Measurements from ENCODE around the gene ELMO3.
A peak's percentile ranks its signal among the peaks of the same experiment; 100 is the strongest.

The ELMO3 gene

DNA sequence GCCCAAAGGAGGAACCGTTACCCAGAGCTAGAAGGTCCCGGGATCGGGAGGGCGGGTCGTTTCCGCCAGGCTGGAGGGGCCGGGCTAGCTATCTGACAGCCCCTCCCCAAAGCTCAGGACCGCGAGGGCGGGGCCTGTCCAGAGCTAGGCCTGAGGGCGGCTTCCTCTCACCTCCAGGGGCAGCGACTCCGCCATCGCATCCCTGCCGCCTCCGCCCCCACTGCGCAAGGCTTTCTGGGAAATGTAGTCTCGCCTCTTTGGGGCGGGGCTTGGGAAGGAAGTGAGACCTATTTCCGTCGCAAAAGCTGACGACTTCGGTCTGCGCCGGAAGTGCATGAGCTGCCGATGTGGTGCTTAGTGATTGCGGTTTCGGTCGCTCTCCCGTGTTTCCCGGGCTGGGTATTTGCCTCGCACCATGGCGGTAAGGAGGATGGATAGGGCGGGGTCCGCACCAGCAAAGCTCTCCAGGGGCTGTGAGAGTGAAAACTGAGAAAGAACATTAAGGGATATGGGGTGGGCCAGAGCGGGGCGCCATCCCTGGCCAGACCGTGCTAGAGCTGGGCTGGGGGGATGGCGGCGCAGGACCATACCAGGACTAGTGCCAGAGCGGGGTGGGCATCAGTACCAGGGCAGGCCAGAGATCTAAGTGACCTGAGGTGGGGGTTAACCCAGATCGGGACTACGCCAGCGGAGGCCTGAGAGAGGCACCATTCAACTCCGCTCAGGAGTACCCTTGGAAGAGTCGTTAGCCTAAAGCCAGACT lies 28.1 kb downstream of the ELMO3 start, which contains the start of gene TMEM208:
TSS of gene TMEM208 (plus strand) at position 327 of the 763 bp plus-strand sequence. CDS start at position 416, 89 bp downstream.
- DNase-seq, result peak; percentile 98

DNA sequence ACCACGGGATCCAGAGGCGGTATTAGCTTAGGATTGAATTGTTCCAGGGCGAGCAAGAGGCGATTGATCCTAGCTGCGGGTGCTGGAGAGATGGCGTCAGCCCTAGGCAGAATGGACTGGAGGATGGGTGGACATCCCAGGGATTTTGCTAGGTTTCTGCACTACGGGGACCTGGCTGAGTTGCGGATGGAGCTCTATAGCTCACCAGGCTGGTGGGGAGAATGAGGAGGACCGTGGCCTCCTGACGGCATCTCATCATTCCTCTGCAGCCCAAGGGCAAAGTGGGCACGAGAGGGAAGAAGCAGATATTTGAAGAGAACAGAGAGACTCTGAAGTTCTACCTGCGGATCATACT lies 28.6 kb downstream of the ELMO3 start:
- no peak for DNase-seq

DNA sequence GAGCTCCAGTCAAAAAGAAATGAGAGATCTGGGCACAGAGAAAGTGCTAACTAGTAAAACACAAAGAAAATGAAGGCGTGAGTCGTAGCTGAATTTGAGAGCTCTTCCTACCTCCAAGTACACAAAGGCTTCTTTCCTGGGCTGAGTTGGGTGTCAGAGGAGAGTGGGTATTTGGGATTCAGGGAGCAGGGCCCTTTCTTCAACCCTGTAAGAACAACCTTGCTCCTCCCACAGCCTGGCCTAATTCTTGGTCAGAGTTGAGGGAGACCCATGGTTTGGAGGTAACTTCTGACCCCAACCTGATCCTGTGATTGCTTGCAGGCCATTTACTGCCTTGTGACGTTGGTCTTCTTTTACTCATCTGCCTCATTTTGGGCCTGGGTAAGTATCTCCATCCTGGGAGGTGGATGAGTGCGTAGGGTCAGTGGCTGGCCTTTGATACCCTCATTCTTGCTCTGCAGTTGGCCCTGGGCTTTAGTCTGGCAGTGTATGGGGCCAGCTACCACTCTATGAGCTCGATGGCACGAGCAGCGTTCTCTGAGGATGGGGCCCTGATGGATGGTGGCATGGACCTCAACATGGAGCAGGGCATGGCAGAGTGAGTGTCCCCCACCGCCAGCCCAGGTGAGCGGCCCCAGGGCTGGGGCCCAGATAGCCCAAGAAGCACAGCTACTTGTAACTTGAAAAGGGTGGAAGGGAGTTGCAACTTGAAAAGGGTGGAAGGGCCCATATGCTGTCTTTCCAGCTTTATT lies 29.3 kb downstream of the ELMO3 start:
- no peak for DNase-seq

DNA sequence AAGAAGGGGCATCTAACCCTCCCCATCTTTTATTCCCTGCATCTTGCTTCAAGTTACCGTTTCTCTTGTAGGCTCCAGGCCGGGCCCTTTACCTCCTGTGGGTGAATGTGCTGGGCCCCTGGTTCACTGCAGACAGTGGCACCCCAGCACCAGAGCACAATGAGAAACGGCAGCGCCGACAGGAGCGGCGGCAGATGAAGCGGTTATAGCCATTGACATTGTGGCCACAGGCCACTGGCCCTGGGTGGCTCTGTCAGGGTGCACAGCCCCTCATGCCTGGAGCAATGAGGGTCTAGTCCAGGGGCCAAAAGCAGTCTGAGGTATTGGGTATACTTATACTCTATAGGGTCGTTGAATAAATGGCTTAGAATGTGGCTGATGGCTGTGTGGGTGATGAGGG lies 30.0 kb downstream of the ELMO3 start:
- no peak for DNase-seq

DNA sequence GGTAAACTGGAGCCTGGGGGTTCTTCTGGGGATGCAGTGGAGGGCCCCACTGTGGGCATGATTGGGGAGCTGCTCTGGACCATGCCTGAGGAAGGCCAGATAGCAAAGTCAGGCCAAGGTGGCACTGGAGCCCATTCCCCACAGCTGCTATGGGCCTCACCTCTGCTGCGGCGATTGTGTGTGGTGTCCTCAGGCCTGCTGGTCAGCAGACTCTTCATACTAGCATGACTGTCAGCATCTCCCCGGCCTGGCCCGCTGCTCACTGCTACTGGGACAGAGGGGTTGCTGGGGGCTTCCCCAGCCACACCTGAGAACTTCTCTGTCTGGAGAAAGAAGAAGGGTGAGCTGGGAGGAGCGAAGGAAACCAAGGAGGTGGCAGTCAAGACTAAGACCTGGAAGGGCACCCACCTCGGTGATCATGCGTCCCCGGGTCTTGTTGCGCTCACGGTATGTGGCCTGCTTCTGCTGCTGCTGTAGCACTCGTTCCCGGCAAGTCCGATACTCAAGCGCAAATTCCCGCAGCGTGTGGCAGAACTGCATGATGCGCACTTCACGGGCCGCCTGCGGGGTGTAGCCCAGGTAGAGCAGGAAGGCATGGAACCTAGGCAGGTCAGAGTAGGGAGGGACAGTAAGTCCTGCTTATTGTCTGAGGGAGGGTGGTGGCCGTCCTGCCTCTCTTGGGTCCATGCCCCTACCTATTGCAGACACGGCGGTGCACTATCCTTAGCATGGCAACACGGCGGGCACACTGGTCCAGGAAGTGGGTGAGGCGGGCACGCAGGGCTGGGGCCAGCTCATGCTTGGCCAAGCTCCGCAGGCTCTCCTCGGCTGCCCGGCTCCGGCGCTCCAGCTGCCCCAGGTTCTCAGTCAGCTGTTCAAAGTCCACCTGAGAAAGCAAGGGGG lies 31.2 kb downstream of the ELMO3 start:
- DNase-seq, result no peak

DNA sequence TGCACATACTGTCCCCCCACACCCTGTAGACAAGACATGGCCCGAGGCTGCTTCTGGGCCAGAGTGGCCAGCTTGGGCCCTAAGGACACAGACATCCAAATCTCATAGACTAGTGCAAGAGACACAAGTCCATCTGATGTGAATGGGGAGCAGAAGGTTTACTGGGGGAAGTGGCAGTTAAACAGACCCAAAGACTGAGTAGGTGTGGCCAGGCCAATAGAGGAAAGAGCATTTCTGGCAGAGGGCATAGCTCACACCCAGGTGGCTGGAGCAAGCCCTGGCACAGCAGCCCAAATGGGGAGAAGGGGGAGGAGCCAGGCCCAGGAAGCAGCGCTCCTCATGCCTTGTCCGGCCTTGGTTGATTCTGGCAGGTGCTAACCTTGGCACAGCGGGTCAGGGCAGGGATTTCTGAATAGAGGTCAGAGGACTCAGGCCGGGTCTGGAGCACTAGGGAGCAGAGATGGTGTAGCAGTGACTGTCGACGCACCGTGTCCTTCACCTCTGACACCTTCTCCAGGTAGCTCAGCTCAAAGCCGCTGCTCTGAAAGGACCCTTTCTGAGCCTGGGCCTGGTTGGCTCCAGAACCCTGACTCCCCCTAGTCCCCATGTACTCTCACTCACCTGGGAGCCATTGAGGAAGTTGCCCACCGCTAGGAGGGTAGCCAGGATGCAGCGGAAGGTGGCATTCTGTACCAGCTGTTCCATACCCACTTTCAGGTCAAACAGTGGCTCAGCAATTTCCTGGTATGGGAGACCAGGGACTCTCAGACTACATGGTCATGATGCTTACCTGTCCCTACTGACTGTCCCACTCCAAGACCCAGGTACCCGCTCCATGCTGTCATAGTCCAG lies 32.1 kb downstream of the ELMO3 start:
- no peak for DNase-seq

DNA sequence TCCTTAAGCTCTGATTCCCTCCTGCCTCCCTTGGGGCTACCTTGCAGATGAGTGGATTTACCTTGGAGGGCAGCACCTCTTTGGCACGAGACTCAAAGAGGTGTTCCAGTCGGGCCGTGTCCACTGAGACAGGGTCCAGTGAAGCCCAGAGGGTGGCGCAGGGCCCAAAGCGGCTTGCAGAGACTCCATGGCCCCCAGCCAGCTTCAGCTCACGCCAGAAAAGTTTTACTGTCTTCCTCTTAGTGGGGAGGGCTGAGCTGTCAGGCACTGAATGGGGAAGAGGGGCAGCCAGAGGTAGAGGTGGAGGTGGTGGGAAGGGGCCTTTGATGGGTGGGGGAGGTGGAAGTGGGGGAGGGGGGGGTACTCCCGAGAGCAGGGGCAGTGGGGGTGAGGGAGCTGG lies 34.7 kb downstream of the ELMO3 start:
- no peak for DNase-seq

DNA sequence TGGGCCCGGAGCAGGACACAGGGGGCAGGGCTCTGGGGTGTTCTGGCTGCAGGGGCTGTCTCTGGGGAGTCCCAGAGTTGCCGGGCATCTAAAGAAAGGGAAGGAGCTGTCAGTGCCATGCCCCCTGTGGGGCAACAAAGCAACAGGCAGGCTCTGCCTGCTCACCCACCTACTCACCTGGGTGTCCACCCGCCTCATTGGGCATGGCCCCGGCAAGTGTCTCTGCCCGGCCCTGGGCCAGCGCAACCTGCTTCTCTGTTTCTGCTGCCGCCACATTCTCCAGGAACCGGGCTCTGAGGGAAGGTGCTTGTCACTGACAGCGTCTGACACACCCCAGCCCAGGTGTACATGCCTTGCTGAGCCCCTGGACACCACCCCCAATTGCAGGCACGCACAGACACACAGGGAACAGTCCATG lies 35.3 kb downstream of the ELMO3 start:
- DNase-seq, result no peak

DNA sequence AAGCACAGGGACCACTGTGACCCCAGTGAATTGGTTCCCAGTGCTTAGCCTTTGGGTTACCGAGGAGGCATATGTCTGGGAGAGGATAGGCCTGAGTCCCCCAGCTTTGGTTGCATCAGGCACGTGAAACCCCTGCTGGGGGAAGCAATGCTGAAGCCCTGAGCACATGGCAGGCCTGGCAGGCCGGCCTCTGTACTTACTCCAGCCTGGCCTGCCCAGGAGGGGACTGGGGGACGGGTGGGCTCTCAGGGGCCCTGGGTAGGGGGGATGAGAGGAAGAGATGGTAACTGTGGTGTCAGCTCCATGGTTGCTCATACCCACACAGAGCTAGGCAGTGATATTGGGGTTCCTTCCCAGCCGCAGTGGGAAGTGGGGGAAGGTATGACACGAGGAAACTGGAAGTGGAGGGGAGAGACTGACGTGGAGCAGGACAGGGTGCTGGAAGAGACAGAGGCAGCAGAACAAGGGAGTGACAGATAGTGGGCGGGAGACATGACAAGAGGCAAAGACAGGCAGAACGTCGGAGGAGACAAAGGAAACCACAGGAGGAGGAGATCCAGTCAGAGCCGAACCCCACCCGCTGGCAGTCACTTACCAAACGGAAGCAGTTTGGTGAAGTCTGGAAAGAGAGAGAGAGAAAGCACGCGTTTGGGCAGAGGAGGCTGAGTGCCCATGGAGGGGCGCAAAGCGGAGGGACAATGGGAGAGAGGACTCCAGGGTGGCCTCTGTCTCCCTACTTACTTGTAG lies 37.1 kb downstream of the ELMO3 start:
- DNase-seq, result peak; percentile 78

DNA sequence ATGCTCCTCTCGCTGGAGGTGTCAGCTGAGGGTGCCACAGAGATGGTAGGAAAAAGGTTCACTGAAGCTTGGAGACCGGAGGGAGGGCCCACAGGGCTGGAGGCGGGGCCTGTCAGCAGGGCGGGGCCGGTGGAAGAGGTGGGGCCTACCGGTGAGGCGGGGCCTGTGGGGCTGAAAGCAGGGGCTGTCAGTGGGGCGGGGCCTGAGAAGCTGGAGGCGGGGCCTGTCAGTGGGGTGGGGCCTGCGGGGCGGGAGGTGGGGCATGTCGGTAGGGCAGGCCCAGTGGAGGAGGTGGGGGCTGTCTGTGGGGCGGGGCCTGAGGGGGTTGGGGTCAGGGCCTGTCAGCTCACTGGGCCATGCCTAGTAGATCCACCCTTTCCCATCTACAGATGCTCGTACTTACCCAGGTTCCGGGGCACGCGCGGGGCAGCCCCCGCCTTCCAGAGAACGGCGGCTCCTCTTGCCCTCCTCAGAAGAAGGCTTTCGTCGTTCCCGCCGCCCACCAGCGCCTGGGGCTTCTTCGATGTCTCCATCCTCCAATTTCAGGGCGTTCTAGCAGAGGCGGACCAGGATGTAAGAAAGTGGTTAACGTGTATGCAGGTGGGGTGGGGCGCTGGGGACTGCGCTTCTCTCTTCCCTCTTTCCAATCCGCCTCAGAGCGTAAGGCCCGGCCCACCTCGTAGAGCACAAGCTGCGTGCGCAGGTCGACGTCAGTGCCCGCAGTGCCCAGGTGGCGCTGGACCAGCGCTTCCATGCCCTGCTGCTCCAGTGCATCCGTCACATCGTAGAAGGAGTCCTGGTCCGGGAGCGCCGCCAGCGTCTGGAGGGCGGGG lies 37.8 kb downstream of the ELMO3 start:
- peak; percentile 86 for DNase-seq

DNA sequence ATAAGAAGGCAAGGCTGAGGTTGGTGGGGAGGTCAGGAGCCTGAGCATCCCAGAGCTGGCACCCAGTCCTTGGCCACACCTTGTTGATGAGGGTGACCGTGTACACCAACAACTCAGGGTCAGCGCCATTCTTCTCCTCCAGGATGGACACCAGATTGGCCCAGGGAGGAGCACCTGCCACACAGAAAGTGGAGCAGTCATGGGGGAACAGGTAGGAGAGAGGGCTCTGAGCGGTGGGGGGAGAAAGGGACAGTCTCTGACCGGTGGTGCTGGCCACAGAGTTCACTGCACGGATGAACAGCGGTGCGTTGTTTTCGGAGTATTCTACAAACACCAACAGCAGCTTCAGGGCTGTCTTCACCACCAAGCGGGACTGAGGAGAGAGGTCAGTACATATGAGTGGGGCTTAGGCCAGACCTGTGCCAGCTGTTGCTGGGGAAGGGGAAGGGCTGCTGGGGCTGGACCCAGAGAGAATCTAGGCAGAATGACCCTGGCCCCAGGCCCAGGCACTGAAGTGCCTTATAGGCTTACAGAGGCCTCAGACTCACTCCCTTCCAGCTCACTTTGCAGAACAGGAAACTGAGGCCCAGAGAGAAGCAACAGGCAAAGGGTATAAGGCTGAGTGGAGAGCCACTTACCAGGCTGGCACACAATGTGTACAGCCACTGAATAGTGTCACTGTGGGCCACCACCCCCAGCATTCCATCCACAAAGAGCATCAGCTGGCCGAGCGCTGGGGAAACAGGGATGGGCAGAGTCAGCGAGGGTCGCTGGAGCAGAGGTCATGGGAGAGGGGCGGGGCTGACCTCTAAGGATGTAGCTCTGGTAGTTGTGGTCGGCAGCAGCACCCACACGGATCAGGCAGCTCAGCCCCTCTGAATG lies 38.7 kb downstream of the ELMO3 start:
- DNase-seq, result no peak

DNA sequence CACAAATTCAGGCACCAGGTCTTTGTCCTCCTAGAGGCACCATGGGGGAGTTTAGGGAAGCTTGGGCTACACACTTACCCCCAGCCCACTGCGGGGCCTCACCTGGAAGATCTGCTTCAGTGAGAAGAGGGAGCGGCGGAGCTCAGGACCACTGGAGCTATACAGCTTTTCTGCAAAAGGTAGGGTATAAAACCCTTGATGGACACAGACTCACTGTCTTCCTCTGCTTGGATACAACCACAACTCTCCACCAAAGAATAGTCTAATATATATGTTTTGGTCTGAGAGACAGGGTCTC lies 39.3 kb downstream of the ELMO3 start:
- no peak for DNase-seq

DNA sequence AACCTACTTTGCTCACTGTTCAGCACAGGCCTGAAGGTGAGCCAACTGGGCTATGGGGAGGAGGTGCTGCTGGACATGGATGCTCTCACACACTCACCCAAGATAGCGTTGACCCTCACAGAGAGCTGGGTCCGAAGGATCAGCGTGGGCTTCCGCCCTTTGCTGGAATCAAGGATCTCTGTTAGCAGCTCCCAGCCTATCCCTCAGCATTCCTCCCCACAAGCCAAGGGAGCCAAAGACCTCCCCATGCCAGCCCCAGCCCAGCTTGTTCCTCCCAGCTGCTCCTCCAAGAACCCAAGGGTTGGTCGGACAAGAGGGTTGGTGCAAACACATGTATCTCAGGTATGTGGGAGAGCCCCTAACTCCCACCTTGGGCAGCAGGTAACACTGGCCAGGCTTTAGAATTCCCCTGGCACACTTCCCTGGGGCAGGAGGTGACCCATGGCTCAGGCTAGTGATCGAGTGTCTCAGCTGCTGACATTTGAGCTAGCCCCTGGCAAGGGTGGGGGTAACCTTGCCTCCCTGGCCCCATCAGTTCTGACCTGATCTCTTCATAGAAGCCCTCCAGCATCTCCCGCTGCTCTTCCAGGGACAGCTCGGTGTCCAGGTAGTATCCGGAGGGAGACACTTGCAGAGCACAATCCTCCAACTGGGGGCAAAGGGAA lies 40.0 kb downstream of the ELMO3 start:
- DNase-seq, result no peak

DNA sequence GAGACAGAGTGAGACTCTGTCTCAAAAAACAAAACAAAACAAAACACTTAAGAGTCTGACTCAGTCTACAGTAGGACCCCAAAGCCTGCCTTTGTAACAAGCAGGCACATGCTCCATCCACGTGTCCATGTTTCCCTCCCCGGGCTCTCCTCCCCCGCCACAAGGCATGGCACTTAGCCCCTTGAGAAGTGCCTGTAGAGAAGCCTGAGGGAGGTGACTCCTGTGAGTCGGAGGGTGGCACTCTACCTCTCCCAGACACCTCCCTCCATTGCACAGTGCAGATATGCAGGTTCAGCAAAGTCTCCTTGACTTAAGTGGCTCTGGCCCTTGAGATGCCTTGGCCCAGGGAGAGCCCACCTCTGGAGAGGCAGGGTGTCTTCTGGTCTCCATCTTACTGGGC lies 41.6 kb downstream of the ELMO3 start:
- DNase-seq, result no peak

DNA sequence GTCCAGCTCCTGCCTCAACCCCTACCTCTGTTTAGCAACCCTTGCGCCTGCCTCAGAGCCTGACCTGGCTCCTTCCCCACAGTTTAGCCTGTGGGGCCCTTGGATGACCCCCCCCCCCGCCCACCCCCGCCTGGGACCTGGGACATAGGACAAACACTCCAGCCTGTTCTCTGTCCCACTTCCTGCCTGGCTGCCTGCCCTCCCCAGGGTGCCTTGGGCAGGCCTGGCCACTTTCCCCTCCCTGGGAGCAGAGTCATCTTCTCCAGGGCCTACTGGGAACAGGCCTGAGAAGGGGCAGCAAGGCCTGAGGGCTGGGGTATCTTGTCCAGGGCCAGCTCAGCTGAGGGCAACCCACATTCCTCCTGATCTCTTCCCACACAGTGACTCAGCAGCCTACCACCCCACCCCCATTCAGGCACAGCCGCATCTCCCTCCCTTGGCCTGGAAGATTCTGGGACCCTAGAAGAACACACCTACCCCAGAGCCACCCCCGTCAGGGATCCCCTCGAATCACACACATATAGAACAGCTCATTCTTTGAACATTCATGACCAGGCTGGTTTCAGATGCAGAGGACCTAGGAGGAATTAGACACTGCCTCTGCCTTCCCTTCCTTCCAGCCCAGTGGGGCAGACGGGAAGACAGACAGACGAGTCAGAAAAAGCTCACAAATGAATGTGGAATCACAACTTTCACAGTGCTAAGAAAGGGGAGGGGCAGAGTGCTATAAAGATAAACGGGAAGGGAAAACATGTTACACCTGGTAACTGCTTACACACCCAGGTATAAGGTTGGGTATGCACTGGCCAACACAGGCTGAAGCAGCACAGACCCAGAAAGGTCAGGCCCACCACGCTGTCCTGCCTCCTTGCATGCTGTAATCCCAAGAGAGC lies 42.3 kb downstream of the ELMO3 start:
- no peak for DNase-seq

DNA sequence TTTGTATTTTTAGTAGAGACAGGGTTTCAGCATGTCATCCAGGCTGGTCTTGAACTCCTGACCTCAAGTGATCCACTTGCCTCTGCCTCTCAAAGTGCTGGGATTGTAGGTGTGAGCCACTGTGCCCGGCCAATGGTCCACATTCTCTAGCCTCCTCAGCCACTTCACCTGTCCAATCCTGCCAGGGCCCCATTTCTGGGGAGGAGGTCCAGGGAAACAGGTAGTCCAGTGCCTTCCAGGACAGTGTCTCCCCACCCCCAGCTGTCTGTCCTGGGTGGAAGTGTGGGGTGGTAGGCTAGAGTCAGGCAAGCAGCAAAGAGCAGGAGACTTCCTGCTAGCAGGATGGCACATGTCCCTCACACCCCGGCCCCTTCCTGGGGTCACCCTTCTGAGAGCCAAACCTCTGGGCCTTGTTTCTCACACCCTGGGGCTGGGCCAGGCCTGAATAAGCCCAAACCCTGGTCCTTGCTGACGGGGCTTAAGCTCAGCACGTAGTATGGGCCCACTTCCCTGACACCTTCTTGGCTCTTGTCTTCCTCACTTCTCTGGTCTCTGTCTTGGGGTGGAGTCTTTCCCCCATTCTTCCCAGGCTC lies 43.3 kb downstream of the ELMO3 start:
- DNase-seq, result no peak

DNA sequence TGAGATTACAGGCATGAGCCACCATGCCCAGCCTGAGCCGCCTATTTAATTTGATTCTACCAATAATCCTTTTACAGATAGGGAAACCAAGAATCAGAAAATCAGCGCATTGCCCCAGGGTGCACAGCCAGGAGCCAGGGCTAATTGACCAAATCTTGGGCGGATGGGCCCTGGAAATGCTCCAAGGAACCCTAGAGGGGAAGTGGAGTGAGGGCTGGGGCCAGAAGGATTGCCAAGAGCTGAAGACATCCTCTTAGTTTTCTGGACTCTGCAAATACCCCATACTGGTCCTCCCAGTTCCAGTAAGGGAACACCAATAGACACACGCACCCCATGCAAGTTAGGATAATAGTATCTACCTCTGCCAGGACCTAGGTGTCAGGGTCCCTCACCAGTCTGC lies 44.5 kb downstream of the ELMO3 start:
- DNase-seq, result no peak
